A204.1 (cell line): ENCODE results near the gene EGR4.

ENCODE experiments used
- FAIRE-seq: peaks from 2 replicates; lab custom pipeline; 2012; peaks lifted over from hg19 to GRCh38; lab: Jason Lieb, UNC

EGR4 gene

GRCh38 chr2:73290049-73290839 lies 3.1 kb downstream of the EGR4 start:
- no peak for FAIRE-seq

GRCh38 chr2:73289304-73289703 lies 4.0 kb downstream of the EGR4 start:
- FAIRE-seq = no peak

- no peak for FAIRE-seq
These were observed 7.2 kb downstream of the EGR4 start for GRCh38 chr2:73286134-73286655.

GRCh38 chr2:73285159-73285739 lies 8.1 kb downstream of the EGR4 start:
- no peak for FAIRE-seq

- FAIRE-seq = no peak
These were observed 8.8 kb downstream of the EGR4 start, which contains the start of gene FBXO41 for GRCh38 chr2:73284296-73285158. TSS of gene FBXO41 (minus strand) at chr2:73284478. CDS start at chr2:73269630, 14,848 bp downstream.

- no peak for FAIRE-seq
These were observed 9.6 kb downstream of the EGR4 start for GRCh38 chr2:73283545-73284295.

GRCh38 chr2:73282924-73283544 lies 10.3 kb downstream of the EGR4 start:
- FAIRE-seq = no peak

GRCh38 chr2:73281244-73281643 lies 12.1 kb downstream of the EGR4 start:
- FAIRE-seq = no peak

GRCh38 chr2:73279852-73280251 lies 13.5 kb downstream of the EGR4 start:
- FAIRE-seq = no peak

GRCh38 chr2:73272270-73272669 lies 21.1 kb downstream of the EGR4 start:
- FAIRE-seq = no peak

GRCh38 chr2:73269686-73270465 lies 23.5 kb downstream of the EGR4 start:
- FAIRE-seq = no peak

- no peak for FAIRE-seq
These were observed 24.3 kb downstream of the EGR4 start for GRCh38 chr2:73268830-73269685.

GRCh38 chr2:73268366-73268829 lies 24.9 kb downstream of the EGR4 start:
- no peak for FAIRE-seq

GRCh38 chr2:73267008-73267407 lies 26.3 kb downstream of the EGR4 start:
- FAIRE-seq = no peak

- no peak for FAIRE-seq
These were observed 27.1 kb downstream of the EGR4 start for GRCh38 chr2:73266061-73266901.

GRCh38 chr2:73265298-73266060 lies 27.9 kb downstream of the EGR4 start:
- FAIRE-seq = no peak

GRCh38 chr2:73264783-73265182 lies 28.6 kb downstream of the EGR4 start:
- FAIRE-seq = no peak

GRCh38 chr2:73264332-73264606 lies 29.1 kb downstream of the EGR4 start:
- FAIRE-seq = no peak
